ENCODE results near the gene SMPX. TPM values are rescaled to one million over a fixed set of nuclear protein-coding genes. Genes with fewer than 3 reads are reported as not detected.
A peak's percentile ranks its signal among the peaks of the same experiment; 100 is the strongest.

Gene SMPX
- total RNA-seq, 1 donor from 2014 or later: not detected

DNA sequence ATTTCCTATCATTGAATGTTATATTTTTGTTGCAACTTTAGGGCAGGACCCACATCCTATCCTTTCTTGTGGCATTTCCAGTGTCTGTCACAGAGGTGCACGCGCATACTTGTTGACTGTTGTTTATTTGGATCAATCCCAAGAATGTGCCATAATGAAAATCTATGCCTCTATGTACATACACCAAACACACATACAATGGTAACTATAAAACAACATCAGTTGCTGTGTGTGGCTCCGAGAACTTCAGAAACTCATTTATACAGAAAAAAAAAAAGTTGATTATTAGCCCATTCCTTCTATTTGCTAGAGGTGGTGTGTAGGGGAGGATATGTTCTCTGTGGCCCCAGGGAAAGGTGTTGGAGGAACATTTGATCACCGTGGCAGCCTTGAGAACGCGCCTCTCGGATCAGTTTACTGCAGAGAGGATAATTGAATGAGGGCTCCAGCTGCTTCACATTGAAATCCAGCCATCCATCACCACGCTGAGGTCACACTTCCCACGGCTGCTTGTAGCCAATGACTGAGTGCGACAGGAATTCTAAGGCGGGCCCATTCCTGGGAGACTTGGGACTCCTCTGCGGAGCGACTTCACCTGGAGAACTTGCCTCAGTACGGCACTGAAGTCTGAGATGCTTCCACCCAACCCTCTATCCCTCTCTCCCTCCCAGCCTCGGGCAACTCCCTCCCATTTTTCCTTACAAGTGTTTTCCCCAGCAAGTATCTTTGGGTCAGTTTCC, 19.5 kb downstream of the SMPX start:
- Mint-ChIP-seq H3K4me3 (ENCODE audit: unreplicated experiment) (no peak overlapping the region), H3K27ac (ENCODE audit: unreplicated experiment) (no peak overlapping the region)
- DNase-seq (ENCODE audit: low read depth): no peak

DNA sequence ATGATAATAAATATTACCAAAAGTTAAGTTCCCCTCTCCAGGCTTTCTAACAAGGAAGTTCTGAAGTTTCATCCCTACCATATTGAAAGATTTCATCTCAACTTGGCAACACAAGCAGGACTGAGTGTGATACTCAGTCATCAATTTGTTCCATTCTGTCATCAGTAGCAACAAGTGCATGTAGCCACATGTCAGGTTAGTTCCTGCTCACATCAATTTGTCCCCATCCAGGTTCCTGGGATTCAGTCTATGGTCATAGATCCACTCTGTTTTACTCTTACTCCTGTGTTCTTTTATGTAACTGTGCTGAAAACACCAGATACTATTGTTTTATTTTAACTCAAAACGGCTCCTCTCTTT, 22.2 kb downstream of the SMPX start:
- no peaks in the 10 kb centered on the region for H3K9me3 ChIP-seq (ENCODE audit: insufficient read depth, low read depth, low read length)
- H3K27me3 ChIP-seq (ENCODE audit: insufficient read depth, low read length): no peaks in the 10 kb centered on the region
- peak; percentile 61 for DNase-seq (ENCODE audit: low read depth)
- H4K20me1 ChIP-seq (ENCODE audit: insufficient read depth, low read length): no peaks in the 10 kb centered on the region
- Mint-ChIP-seq H3K36me3 (ENCODE audit: low read depth, unreplicated experiment) (no peaks in the 10 kb centered on the region), H3K27me3 (ENCODE audit: low read depth, unreplicated experiment) (no peaks in the 10 kb centered on the region), H3K4me3 (ENCODE audit: unreplicated experiment) (no peak overlapping the region), H3K27ac (ENCODE audit: unreplicated experiment) (no peak overlapping the region), H3K4me1 (ENCODE audit: low read depth, unreplicated experiment) (peaks cover 10% of the 10 kb centered on the region), H3K9me3 (ENCODE audit: unreplicated experiment) (no peaks in the 10 kb centered on the region)
- no peak overlapping the region for H2AFZ ChIP-seq (ENCODE audit: low read depth, low read length)
- FAIRE-seq: no peak
- H3K4me2 ChIP-seq (ENCODE audit: low read length): peak overlapping the region; percentile 62
- H3K27ac ChIP-seq (ENCODE audit: low read depth, low read length): no peak overlapping the region
- no peak overlapping the region for H3K9ac ChIP-seq (ENCODE audit: low read length)
- no peak for TF ChIP-seq EZH2 (IDR thresholded peaks at IDR 0.05; ENCODE audit: insufficient read depth, low read length)
- TF ChIP-seq, protein P1, sequence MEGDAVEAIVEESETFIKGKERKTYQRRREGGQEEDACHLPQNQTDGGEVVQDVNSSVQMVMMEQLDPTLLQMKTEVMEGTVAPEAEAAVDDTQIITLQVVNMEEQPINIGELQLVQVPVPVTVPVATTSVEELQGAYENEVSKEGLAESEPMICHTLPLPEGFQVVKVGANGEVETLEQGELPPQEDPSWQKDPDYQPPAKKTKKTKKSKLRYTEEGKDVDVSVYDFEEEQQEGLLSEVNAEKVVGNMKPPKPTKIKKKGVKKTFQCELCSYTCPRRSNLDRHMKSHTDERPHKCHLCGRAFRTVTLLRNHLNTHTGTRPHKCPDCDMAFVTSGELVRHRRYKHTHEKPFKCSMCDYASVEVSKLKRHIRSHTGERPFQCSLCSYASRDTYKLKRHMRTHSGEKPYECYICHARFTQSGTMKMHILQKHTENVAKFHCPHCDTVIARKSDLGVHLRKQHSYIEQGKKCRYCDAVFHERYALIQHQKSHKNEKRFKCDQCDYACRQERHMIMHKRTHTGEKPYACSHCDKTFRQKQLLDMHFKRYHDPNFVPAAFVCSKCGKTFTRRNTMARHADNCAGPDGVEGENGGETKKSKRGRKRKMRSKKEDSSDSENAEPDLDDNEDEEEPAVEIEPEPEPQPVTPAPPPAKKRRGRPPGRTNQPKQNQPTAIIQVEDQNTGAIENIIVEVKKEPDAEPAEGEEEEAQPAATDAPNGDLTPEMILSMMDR (IDR thresholded peaks at IDR 0.05; ENCODE audit: insufficient read depth, low read depth, low read length): no peak
- H3K79me2 ChIP-seq (ENCODE audit: insufficient read depth, low read length): no peaks in the 10 kb centered on the region
- no peak overlapping the region for H3K4me3 ChIP-seq (ENCODE audit: insufficient read depth, low read depth, low read length)
- H3K4me1 ChIP-seq (ENCODE audit: insufficient read depth, low read length): peaks cover 12% of the 10 kb centered on the region
- no peaks in the 10 kb centered on the region for H3K36me3 ChIP-seq (ENCODE audit: insufficient read depth, low read length)

More for the DNA sequence above, 19.5 kb downstream of the SMPX start:
- Histone ChIP-seq H3K27ac (ENCODE audit: low read depth, low read length) (no peak overlapping the region), H2AFZ (ENCODE audit: low read depth, low read length) (peak overlapping the region; percentile 52), H3K27me3 (ENCODE audit: insufficient read depth, low read length) (no peaks in the 10 kb centered on the region), H3K9me3 (ENCODE audit: insufficient read depth, low read depth, low read length) (no peaks in the 10 kb centered on the region), H3K4me1 (ENCODE audit: insufficient read depth, low read length) (peaks cover 12% of the 10 kb centered on the region), H3K9ac (ENCODE audit: low read length) (no peak overlapping the region), H3K36me3 (ENCODE audit: insufficient read depth, low read length) (no peaks in the 10 kb centered on the region), H3K4me2 (ENCODE audit: low read length) (peak overlapping the region; percentile 41), H3K79me2 (ENCODE audit: insufficient read depth, low read length) (no peaks in the 10 kb centered on the region), H3K4me3 (ENCODE audit: insufficient read depth, low read depth, low read length) (no peak overlapping the region), H4K20me1 (ENCODE audit: insufficient read depth, low read length) (no peaks in the 10 kb centered on the region)
- no peak for TF ChIP-seq EZH2 (IDR thresholded peaks at IDR 0.05; ENCODE audit: insufficient read depth, low read length)
- TF ChIP-seq, protein P1 (IDR thresholded peaks at IDR 0.05; ENCODE audit: insufficient read depth, low read depth, low read length): no peak
- Mint-ChIP-seq H3K4me1 (ENCODE audit: low read depth, unreplicated experiment) (peaks cover 10% of the 10 kb centered on the region), H3K36me3 (ENCODE audit: low read depth, unreplicated experiment) (no peaks in the 10 kb centered on the region), H3K27me3 (ENCODE audit: low read depth, unreplicated experiment) (no peaks in the 10 kb centered on the region), H3K9me3 (ENCODE audit: unreplicated experiment) (no peaks in the 10 kb centered on the region)
- peak; percentile 73 for FAIRE-seq
